Glutamatergic neuron (in vitro differentiated cells): ENCODE results near the gene TFDP1. TPM values are rescaled to one million over a fixed set of nuclear protein-coding genes. Genes with fewer than 3 reads are reported as not detected.
A peak's percentile ranks its signal among the peaks of the same experiment; 100 is the strongest.

Experiments used
- DNase-seq: peaks from one replicate; pipeline ENCODE4 v3.0.0; 2022
- H3K27ac Mint-ChIP-seq: one replicate; pipeline ENCODE4 v1.8.0; 2020; ENCODE audit warnings: mild to moderate bottlenecking, mixed read lengths, inconsistent platforms; ENCODE audit not compliant: unreplicated experiment
- H3K27me3 Mint-ChIP-seq: one replicate; pipeline ENCODE4 v1.8.0; 2020; ENCODE audit warnings: mild to moderate bottlenecking, moderate library complexity, mixed read lengths, inconsistent platforms; ENCODE audit not compliant: unreplicated experiment
- H3K36me3 Mint-ChIP-seq: one replicate; pipeline ENCODE4 v1.8.0; 2020; ENCODE audit warnings: mild to moderate bottlenecking, mixed read lengths, inconsistent platforms; ENCODE audit not compliant: unreplicated experiment
- H3K4me1 Mint-ChIP-seq: one replicate; pipeline ENCODE4 v1.8.0; 2020; ENCODE audit warnings: mild to moderate bottlenecking, low read depth, mixed read lengths, inconsistent platforms; ENCODE audit not compliant: unreplicated experiment
- H3K4me3 Mint-ChIP-seq: one replicate; pipeline ENCODE4 v1.8.0; 2020; ENCODE audit warnings: mild to moderate bottlenecking, mixed read lengths, inconsistent platforms; ENCODE audit not compliant: unreplicated experiment
- H3K9me3 Mint-ChIP-seq: one replicate; pipeline ENCODE4 v1.8.0; 2020; ENCODE audit warnings: mild to moderate bottlenecking, moderate library complexity, mixed read lengths, inconsistent platforms; ENCODE audit not compliant: unreplicated experiment
- total RNA-seq: library from RNA; stranded (reverse); fragmentation: NEBNext Ultra II Directional; extraction: Animal tissue kit (Norgen Biotek cat#: 25700); gene quantifications from one replicate; pipeline ENCODE4 v1.2.1, GENCODE V29; 2021; ENCODE audit not compliant: unreplicated experiment
- TF ChIP-seq, protein P1 (sequence below): fragments of 200-600 bp; sonication (generic); IDR thresholded peaks from one replicate; pipeline ENCODE4 v1.5.0; 2021; ENCODE audit not compliant: partially characterized antibody, unreplicated experiment

TFDP1 gene
- total RNA-seq, 1 donor from 2014 or later = 62.0 TPM

DNA sequence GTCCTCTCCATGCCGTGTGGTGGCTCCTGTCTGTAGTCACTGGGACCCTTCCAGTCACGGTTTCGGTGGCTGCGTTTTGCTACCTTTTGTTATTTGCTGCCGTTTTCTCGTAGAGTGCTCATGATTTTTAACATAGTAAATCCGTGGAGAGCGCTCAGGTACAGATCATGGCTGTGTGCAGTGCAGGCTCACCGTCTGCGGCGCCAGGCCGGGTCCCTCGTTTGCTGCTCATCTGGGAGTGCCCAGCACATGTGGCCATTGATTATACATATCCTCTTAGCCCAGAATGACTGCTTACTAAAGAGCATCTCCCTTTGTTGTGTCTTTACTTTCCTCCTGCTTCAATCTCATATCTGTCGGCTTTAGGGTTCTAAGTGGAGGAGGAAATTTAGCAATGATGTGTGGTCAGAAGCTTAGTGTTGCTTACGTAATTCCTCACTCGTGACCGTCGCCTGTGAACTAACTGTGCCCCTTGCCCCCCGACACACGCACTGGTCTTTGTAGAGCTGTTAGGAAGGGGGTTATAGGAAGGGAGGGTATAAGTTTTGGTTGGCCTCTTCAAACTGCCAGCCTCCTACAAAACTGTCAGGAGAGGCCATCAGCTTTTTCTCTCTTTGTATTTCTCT is 31.8 kb downstream of the TFDP1 start:
- TF ChIP-seq, protein P1, sequence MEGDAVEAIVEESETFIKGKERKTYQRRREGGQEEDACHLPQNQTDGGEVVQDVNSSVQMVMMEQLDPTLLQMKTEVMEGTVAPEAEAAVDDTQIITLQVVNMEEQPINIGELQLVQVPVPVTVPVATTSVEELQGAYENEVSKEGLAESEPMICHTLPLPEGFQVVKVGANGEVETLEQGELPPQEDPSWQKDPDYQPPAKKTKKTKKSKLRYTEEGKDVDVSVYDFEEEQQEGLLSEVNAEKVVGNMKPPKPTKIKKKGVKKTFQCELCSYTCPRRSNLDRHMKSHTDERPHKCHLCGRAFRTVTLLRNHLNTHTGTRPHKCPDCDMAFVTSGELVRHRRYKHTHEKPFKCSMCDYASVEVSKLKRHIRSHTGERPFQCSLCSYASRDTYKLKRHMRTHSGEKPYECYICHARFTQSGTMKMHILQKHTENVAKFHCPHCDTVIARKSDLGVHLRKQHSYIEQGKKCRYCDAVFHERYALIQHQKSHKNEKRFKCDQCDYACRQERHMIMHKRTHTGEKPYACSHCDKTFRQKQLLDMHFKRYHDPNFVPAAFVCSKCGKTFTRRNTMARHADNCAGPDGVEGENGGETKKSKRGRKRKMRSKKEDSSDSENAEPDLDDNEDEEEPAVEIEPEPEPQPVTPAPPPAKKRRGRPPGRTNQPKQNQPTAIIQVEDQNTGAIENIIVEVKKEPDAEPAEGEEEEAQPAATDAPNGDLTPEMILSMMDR = no peak
- no peak for DNase-seq
- H3K9me3 Mint-ChIP-seq = peaks cover 15% of the 10 kb centered on the region
- H3K27me3 Mint-ChIP-seq = peaks cover 2% of the 10 kb centered on the region
- H3K4me1 Mint-ChIP-seq = peaks cover 33% of the 10 kb centered on the region
- H3K36me3 Mint-ChIP-seq = peaks cover under 1% of the 10 kb centered on the region
- no peak overlapping the region for H3K4me3 Mint-ChIP-seq
- H3K27ac Mint-ChIP-seq = peak overlapping the region; percentile 16

DNA sequence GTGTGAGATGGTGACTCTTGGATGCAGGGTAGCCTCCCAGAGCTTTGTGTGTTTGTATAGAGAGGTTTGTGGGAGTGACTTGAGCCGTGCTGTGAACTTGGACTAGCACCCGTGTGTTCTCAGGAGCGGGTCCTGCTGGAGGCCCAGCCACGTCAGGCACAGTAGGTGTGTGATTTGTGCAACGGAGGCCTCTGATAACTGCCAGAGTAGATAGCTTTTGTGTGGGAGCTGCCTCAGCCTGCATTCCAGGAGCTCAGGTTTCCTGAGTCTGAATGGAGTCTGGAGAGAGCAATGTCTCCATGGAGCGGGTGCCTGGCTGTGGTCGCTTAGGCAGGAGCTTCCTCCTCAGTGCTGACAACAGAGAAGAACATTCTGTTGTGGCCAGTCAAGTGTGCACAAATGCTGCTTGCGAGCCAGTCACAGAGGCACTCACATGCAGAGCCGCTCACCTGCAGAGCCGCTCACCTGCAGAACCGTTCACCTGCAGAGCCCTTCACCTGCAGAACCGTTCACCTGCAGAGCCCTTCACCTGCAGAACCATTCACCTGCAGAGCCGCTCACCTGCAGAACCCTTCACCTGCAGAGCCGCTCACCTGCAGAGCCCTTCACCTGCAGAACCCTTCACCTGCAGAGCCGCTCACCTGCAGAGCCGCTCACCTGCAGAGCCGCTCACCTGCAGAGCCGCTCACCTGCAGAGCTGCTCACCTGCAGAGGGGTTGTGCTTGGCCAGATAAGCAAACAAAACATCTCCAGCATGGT is 32.6 kb downstream of the TFDP1 start:
- TF ChIP-seq, protein P1 = no peak
- H3K4me3 Mint-ChIP-seq = no peak overlapping the region

DNA sequence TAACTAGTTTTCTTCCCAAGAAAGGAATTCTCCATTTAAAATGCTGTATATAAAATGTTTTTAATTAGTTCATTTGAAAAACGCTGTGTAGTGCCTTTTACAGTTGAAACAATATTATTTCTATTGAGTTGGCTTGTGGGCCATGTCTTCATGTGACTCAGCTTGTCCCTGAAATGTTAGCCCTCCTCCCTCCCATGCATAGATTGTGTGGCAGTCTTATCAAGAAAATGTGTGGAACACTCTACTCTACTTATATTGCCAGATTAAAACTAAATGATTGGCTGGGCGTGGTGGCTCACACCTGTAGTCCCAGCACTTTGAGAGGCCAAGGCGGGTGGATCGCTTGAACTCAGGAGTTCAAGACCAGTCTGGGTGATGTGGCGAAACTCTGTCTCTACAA is 33.4 kb downstream of the TFDP1 start:
- peaks cover 38% of the 10 kb centered on the region for H3K4me1 Mint-ChIP-seq
- peak overlapping the region; percentile 95 for H3K27ac Mint-ChIP-seq
- peaks cover 7% of the 10 kb centered on the region for H3K36me3 Mint-ChIP-seq
- H3K27me3 Mint-ChIP-seq = peaks cover 6% of the 10 kb centered on the region
- no peak overlapping the region for H3K4me3 Mint-ChIP-seq
- TF ChIP-seq, protein P1 = no peak
- no peak for DNase-seq
- peaks cover 18% of the 10 kb centered on the region for H3K9me3 Mint-ChIP-seq

More for the DNA sequence above, 32.6 kb downstream of the TFDP1 start:
- peaks cover 16% of the 10 kb centered on the region for H3K9me3 Mint-ChIP-seq
- peaks cover 3% of the 10 kb centered on the region for H3K36me3 Mint-ChIP-seq
- peaks cover 36% of the 10 kb centered on the region for H3K4me1 Mint-ChIP-seq
- peak overlapping the region; percentile 16 for H3K27ac Mint-ChIP-seq
- DNase-seq = no peak
- peaks cover 2% of the 10 kb centered on the region for H3K27me3 Mint-ChIP-seq

DNA sequence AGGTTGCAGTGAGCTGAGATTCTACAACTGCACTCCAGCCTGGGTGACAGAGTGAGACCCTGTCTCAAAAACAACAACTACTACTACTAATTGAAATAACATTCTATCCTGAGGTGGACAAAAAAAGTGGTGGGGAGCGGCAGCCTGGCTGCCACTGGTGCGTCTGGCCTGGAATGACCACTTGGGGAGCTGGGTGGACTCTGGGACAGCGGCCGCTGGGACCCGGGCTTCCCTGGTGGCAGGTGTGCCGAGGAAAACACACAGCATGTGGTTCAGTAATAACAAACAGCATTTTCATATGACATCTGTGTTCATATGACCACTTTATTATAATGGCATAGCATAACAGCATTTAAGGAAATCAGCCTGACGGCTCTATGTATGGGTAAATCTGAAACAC is 33.9 kb downstream of the TFDP1 start:
- H3K9me3 Mint-ChIP-seq = peaks cover 18% of the 10 kb centered on the region
- peak overlapping the region; percentile 95 for H3K27ac Mint-ChIP-seq
- no peak for DNase-seq

More for the DNA sequence above, 33.9 kb downstream of the TFDP1 start:
- TF ChIP-seq, protein P1 = no peak
- Mint-ChIP-seq H3K4me3 (peak overlapping the region; percentile 49), H3K4me1 (peaks cover 38% of the 10 kb centered on the region), H3K27me3 (peaks cover 6% of the 10 kb centered on the region), H3K36me3 (peaks cover 7% of the 10 kb centered on the region)
